Small intestine (tissue), 7 donors: ENCODE measurements around the gene CALHM4. TPM values are rescaled to one million over a fixed set of nuclear protein-coding genes. Genes with fewer than 3 reads are reported as not detected.

ENCODE experiments used
- DNase-seq, 2 donors: peaks; one replicate each; pipeline versions ENCODE4 v3.0.0 to v3.0.0-alpha.2; 2013
- FAIRE-seq: peaks from 2 replicates; lab custom pipeline; 2012; peaks lifted over from hg19 to GRCh38; lab: Jason Lieb, UNC
- H3K27ac ChIP-seq, 3 donors: one replicate each; pipeline ENCODE4 v1.5.1; 2013; ENCODE audit warnings: low read length in 2 of 3, mild to moderate bottlenecking in 2 of 3, control low read depth in 1 of 3, inconsistent platforms in 1 of 3, low read depth in 1 of 3, moderate library complexity in 1 of 3
- H3K27me3 ChIP-seq, 3 donors: one replicate each; pipeline ENCODE4 v1.6.1; 2013; ENCODE audit warnings: low read length in 3 of 3, inconsistent platforms in 1 of 3; ENCODE audit not compliant: control insufficient read depth in 3 of 3, insufficient read depth in 3 of 3
- H3K36me3 ChIP-seq, 3 donors: one replicate each; pipeline ENCODE4 v1.6.1; 2013; ENCODE audit warnings: low read length in 3 of 3, inconsistent platforms in 1 of 3, low read depth in 1 of 3, mild to moderate bottlenecking in 1 of 3, moderate library complexity in 1 of 3; ENCODE audit not compliant: control insufficient read depth in 3 of 3, insufficient read depth in 2 of 3
- H3K4me1 ChIP-seq, 3 donors: one replicate each; pipeline ENCODE4 v1.6.1; 2013; ENCODE audit warnings: low read length in 2 of 3, inconsistent platforms in 1 of 3, low read depth in 1 of 3, mild to moderate bottlenecking in 1 of 3, moderate library complexity in 1 of 3; ENCODE audit not compliant: control insufficient read depth in 3 of 3, insufficient read depth in 2 of 3
- H3K4me3 ChIP-seq, 3 donors: one replicate each; pipeline ENCODE4 v1.5.1; 2013; ENCODE audit warnings: low read length in 3 of 3, control low read depth in 1 of 3, inconsistent platforms in 1 of 3, low read depth in 1 of 3, mild to moderate bottlenecking in 1 of 3, moderate library complexity in 1 of 3
- H3K9me3 ChIP-seq, 2 donors: one replicate each; pipeline ENCODE4 v1.6.1; 2013; ENCODE audit warnings: low read depth in 1 of 2, low read length in 1 of 2; ENCODE audit not compliant: control insufficient read depth in 2 of 2, insufficient read depth in 1 of 2
- WGBS, 3 donors: extraction: QIAGEN DNeasy Blood & Tissue Kit; methylation state at CpG; one replicate each; pipeline ENCODE4 v1.1.7; 2013; 5-methylcytosine and 5-hydroxymethylcytosine counted together
- polyA plus RNA-seq, 4 donors: library from polyadenylated mRNA; stranded (reverse) in 3 of 4; unstranded in 1 of 4; fragments of 200-250 nt in 3 of 4; fragments of 120-200 nt in 1 of 4; gene quantifications; one replicate each; pipeline versions ENCODE4 v1.2.1 to v1.2.3, GENCODE V29; 2013
- donor health status: healthy with polysubstance abuse.
- donor health status: control.
- donor health status: control.
- donor health status: Bipolar disorder and iron deficiency.
- donor health status: healthy.

CALHM4 gene
- polyA plus RNA-seq, 4 donors: not detected

DNA sequence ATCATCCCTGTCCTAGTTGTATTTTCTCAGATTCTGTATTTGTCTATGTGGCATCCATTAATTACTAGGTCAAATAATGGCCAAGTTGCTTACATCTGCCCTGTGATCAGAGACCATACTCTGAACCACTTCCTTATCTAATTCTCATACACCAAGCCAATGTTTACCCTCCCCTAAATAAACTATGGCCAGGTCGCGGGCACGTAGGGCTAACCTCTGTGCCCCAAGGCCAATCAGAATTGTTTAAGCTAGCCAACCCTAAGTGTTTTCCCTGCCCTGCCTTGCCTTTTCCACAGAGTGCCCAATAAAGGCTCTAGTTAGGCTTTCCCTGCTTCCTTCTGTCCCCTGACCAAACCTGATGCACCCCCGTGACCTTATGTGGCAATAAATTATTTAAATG is 2.8 kb upstream of the CALHM4 start:
- WGBS, 3 donors: 26 to 35% (median 33%) methylated on average over 4 of the region's 4 CpGs
- no peak overlapping the region for H3K4me3 ChIP-seq
- no peak for DNase-seq
- FAIRE-seq: no peak
- H3K27me3 ChIP-seq: peaks cover 0 to 3% (median 0%) of the 10 kb centered on the region in 3 donors
- no peaks in the 10 kb centered on the region for H3K36me3 ChIP-seq
- H3K27ac ChIP-seq: no peak overlapping the region
- no peaks in the 10 kb centered on the region for H3K4me1 ChIP-seq
- H3K9me3 ChIP-seq: no peaks in the 10 kb centered on the region

DNA sequence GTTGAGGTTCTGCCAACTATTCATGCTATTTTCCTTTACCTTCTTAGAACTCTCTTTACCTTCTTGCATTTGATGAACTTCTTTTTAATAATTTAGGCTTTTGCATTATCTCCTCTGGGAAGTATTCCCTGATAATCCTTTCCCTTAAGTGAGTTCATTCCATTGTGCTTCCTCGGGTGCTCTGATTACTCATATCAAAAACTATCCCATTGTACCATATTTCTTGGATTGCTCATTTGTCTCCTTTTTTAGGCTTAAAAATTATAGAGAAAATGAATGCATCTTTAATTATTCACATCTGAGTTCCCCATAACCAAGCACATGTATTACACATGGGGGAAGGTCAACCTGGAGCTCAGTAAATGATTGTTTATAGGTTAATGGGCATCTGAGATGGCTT is 2.5 kb downstream of the CALHM4 start:
- Histone ChIP-seq H3K36me3 (no peaks in the 10 kb centered on the region), H3K9me3 (no peaks in the 10 kb centered on the region), H3K4me1 (peaks cover 0 to 2% (median 0%) of the 10 kb centered on the region in 3 donors), H3K27me3 (peaks cover 0 to 3% (median 0%) of the 10 kb centered on the region in 3 donors), H3K27ac (no peak overlapping the region), H3K4me3 (no peak overlapping the region)
- no peak for DNase-seq
- no peak for FAIRE-seq
- 85 to 94% (median 89%) methylated on average over 1 of the region's 1 CpG for WGBS, 3 donors

DNA sequence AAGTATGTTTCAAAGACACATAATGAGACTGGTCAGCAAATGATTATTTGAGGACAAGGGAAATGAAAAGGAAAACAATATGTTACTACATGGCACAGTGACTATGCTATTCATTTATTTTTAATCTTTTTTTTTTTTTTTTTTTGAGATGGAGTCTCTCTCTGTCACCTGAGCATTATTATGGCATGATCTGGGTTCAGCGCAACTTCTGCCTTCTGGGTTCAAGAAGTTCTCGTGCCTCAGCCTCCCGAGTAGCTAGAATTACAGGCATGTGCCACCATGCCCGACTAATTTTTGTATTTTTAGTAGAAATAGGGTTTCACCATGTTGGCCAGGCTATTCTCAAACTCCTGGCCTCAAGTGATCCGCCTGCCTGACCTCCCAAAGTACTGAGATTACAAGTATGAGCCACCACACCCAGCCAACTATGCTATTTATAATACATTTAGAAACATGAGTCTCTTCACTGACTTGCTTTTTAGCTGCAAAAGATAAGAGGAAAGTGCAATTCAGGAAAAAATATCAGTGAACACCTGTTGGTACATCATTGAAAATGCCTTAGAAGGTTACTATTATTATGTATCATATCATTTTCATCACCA is 3.4 kb downstream of the CALHM4 start:
- FAIRE-seq: no peak
- Histone ChIP-seq H3K36me3 (no peaks in the 10 kb centered on the region), H3K27ac (no peak overlapping the region), H3K4me3 (no peak overlapping the region), H3K27me3 (peaks cover 0 to 3% (median 0%) of the 10 kb centered on the region in 3 donors), H3K9me3 (no peaks in the 10 kb centered on the region), H3K4me1 (peaks cover 0 to 3% (median 0%) of the 10 kb centered on the region in 3 donors)
- 87 to 92% (median 89%) methylated on average over 5 of the region's 5 CpGs for WGBS, 3 donors
- DNase-seq: no peak

DNA sequence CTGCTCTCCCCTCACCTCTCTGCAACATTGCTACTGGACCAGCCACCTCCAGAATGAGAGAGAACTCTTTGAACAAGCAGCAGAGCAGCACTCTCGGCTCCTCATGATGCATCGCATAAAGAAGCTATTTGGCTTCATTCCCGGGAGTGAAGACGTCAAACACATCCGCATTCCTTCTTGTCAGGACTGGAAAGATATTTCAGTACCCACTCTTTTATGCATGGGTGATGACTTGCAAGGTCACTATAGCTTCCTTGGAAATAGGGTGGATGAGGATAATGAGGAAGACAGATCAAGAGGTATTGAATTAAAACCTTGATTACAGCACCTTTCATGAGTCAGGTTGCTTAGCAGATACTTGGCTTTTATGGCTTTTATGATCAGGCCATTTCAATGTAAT is 4.3 kb downstream of the CALHM4 start:
- peaks cover 0 to 9% (median 0%) of the 10 kb centered on the region in 3 donors for H3K4me1 ChIP-seq
- no peaks in the 10 kb centered on the region for H3K9me3 ChIP-seq
- no peak overlapping the region for H3K4me3 ChIP-seq
- no peak overlapping the region for H3K27ac ChIP-seq
- WGBS, 3 donors: 33 to 49% (median 47%) methylated on average over 5 of the region's 5 CpGs
- peak; percentile 12 to 25 for DNase-seq
- H3K27me3 ChIP-seq: peaks cover 0 to 3% (median 0%) of the 10 kb centered on the region in 3 donors
- FAIRE-seq: no peak
- H3K36me3 ChIP-seq: no peaks in the 10 kb centered on the region

DNA sequence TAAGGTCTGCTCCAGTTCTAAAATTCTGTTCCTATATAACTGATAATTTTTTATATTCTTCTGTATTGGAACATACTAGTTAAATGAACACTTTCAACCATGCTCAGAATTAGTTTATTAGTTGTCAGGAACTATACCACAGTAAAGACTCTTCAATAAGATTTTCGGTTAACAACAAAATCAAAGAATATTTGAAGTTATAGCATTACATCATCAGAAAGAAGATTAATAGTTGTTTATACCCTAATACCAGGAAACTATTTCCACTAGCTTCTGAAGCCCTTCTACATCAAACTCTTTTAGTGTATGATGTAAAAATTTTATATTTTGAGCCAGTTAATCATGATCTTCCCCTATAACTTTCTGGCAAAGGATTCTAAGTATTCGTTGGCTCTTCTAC is 6.6 kb downstream of the CALHM4 start:
- WGBS, 3 donors: 71 to 78% (median 74%) methylated on average over 2 of the region's 2 CpGs
- Histone ChIP-seq H3K4me3 (no peak overlapping the region), H3K27me3 (no peaks in the 10 kb centered on the region), H3K27ac (no peak overlapping the region), H3K4me1 (peaks cover 0 to 15% (median 0%) of the 10 kb centered on the region in 3 donors), H3K36me3 (no peaks in the 10 kb centered on the region), H3K9me3 (no peaks in the 10 kb centered on the region)
- FAIRE-seq: no peak
- DNase-seq: no peak

DNA sequence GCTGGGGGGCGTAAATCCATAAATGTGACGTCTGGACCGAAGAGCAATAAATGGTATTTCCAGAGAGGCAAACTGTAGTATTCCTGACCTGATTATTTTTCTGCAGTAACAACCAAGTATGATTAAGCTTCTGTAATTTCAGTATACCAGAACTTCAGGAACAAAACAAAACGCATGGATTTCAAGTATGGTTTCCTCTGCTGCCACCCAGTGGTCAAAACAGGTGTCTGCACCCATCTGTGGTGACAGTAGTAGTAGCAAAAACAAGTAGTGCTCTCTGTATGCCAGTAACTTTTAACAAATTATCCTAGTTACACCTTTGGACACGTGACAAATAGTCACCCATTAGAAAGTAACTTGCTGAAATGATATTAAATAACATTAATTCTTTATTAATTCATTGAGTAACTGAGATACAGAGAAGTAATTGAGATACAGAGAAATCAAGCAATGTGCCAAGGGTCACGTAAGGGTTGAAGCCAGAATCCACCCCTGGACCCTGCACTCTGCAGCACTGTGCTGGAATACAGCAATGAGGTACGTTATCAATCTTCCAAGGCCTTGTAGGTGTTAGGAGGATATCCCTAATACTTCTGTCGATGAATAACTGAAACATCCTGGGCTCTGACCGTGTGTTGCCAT is 7.9 kb downstream of the CALHM4 start:
- peaks cover 0 to 15% (median 0%) of the 10 kb centered on the region in 3 donors for H3K4me1 ChIP-seq
- FAIRE-seq (no peak), DNase-seq (peak; percentile 70 to 86)
- no peaks in the 10 kb centered on the region for H3K36me3 ChIP-seq
- H3K27me3 ChIP-seq: peaks cover 0 to 8% (median 0%) of the 10 kb centered on the region in 3 donors
- H3K4me3 ChIP-seq: peak overlapping the region in 1 of 3 donors; percentile 30
- H3K9me3 ChIP-seq: no peaks in the 10 kb centered on the region
- WGBS, 3 donors: 27 to 48% (median 38%) methylated on average over 9 of the region's 9 CpGs
- H3K27ac ChIP-seq: peak overlapping the region in 1 of 3 donors; percentile 62

DNA sequence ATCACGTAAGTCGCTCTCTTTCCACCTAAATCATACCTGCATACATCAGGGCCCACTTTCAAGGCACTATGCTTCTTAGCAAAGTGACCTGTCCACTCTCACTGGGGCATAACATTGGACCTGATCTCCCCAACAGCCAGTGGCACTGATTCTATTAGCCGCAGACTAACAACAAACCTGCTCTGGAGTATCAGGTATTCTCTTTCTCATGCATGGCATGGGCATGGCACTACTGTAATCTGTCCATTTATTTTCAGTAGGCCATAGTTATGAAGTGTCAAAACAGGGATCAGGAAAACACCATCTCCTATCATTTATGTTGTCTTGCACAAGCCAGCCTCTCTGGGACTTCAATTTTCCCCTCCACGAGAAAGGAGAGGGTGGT is 8.5 kb downstream of the CALHM4 start:
- FAIRE-seq (no peak), DNase-seq (no peak)
- peaks cover 0 to 8% (median 0%) of the 10 kb centered on the region in 3 donors for H3K27me3 ChIP-seq
- 83 to 96% (median 90%) methylated on average over 4 of the region's 4 CpGs for WGBS, 3 donors
- no peaks in the 10 kb centered on the region for H3K9me3 ChIP-seq
- no peak overlapping the region for H3K4me3 ChIP-seq
- H3K36me3 ChIP-seq: no peaks in the 10 kb centered on the region
- H3K27ac ChIP-seq: peak overlapping the region in 1 of 3 donors; percentile 62
- peaks cover 0 to 15% (median 0%) of the 10 kb centered on the region in 3 donors for H3K4me1 ChIP-seq

DNA sequence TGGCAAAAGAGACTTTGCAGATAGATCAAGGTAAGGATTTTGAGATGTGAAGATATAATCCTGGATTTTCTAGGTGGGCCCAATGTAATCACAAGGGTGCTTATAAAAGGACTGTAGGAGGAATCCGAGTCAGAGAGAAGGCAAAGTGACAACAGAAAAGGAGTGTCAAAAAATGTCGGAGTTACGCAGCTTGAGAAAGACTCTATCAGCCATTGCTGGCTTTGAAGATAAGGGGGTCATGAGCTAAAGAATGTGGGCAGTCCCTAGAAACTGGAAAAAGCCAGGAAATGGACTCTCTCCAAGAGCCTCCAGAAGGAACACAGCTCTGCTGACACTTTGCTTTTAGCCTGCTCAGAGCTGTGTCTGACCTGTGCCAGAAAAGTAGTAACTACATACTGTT is 9.1 kb downstream of the CALHM4 start:
- DNase-seq: peak in 1 of 2 donors; percentile 32
- WGBS, 3 donors: 56 to 64% (median 60%) methylated on average over 3 of the region's 3 CpGs
- H3K36me3 ChIP-seq: no peaks in the 10 kb centered on the region

More for the DNA sequence above, 9.1 kb downstream of the CALHM4 start:
- no peaks in the 10 kb centered on the region for H3K9me3 ChIP-seq
- H3K4me3 ChIP-seq: no peak overlapping the region
- H3K27ac ChIP-seq: peak overlapping the region in 1 of 3 donors; percentile 62
- FAIRE-seq: no peak
- peaks cover 0 to 15% (median 0%) of the 10 kb centered on the region in 3 donors for H3K4me1 ChIP-seq
- H3K27me3 ChIP-seq: peaks cover 0 to 8% (median 0%) of the 10 kb centered on the region in 3 donors
